ENCODE data around the gene MTA1. TPM values are rescaled to one million over a fixed set of nuclear protein-coding genes. Genes with fewer than 3 reads are reported as not detected.

The MTA1 gene
- total RNA-seq, 1 experiment from 2014 or later, result 166 TPM

- intact Hi-C loops (cut with micrococcal nuclease), result no loop called here
- CTCF ChIA-PET, result interaction anchor here (0.6 kb wide), 1 partner anchor 17 kb away, joined by 3 read pairs; no protein-coding TSS in a partner anchor
- POLR2A ChIA-PET, result interaction anchor here (0.8 kb wide), 1 partner anchor 9 kb away, joined by 3 read pairs; no protein-coding TSS in a partner anchor
- peaks cover 13% of the 10 kb centered on the region for H3K36me3 Mint-ChIP-seq (ENCODE audit: insufficient read depth, unreplicated experiment)
- peaks cover 7% of the 10 kb centered on the region for H3K27me3 Mint-ChIP-seq (ENCODE audit: insufficient read depth, unreplicated experiment)
- H3K4me3 Mint-ChIP-seq (ENCODE audit: unreplicated experiment), result no peak overlapping the region
- no peak for DNase-seq (ENCODE audit: unreplicated experiment)
- H3K27ac Mint-ChIP-seq (ENCODE audit: low read depth, unreplicated experiment), result no peak overlapping the region
- BruUV-seq (replicated peaks), result no TSS peak
- H3K9me3 Mint-ChIP-seq (ENCODE audit: unreplicated experiment), result no peaks in the 10 kb centered on the region
- H3K4me1 Mint-ChIP-seq (ENCODE audit: insufficient read depth, unreplicated experiment), result no peaks in the 10 kb centered on the region
- TF ChIP-seq CTCF (IDR thresholded peaks at IDR 0.05; ENCODE audit: unreplicated experiment), result no peak
These were observed 83.0 kb downstream of the MTA1 start for GRCh38 chr14:105502446-105503295.

- Mint-ChIP-seq H3K9me3 (ENCODE audit: unreplicated experiment) (no peaks in the 10 kb centered on the region), H3K4me3 (ENCODE audit: unreplicated experiment) (no peak overlapping the region), H3K36me3 (ENCODE audit: insufficient read depth, unreplicated experiment) (peaks cover 13% of the 10 kb centered on the region), H3K27me3 (ENCODE audit: insufficient read depth, unreplicated experiment) (peaks cover 13% of the 10 kb centered on the region), H3K27ac (ENCODE audit: low read depth, unreplicated experiment) (no peak overlapping the region), H3K4me1 (ENCODE audit: insufficient read depth, unreplicated experiment) (no peaks in the 10 kb centered on the region)
- no peak for TF ChIP-seq CTCF (IDR thresholded peaks at IDR 0.05; ENCODE audit: unreplicated experiment)
- intact Hi-C loops (cut with micrococcal nuclease), result no loop called here
- DNase-seq (ENCODE audit: unreplicated experiment), result no peak
- BruUV-seq (replicated peaks), result no TSS peak
- ChIA-PET CTCF (no interaction called here), POLR2A (interaction anchor here (0.8 kb wide), 1 partner anchor 8 kb away, joined by 3 read pairs; no protein-coding TSS in a partner anchor)
These were observed 83.6 kb downstream of the MTA1 start for GRCh38 chr14:105503296-105503640.

- ChIA-PET POLR2A (no interaction called here), CTCF (interaction anchor here (0.7 kb wide), 1 partner anchor 24 kb away, joined by 3 read pairs; no protein-coding TSS in a partner anchor)
- Mint-ChIP-seq H3K9me3 (ENCODE audit: unreplicated experiment) (no peaks in the 10 kb centered on the region), H3K4me1 (ENCODE audit: insufficient read depth, unreplicated experiment) (no peaks in the 10 kb centered on the region), H3K4me3 (ENCODE audit: unreplicated experiment) (no peak overlapping the region), H3K27me3 (ENCODE audit: insufficient read depth, unreplicated experiment) (peaks cover 22% of the 10 kb centered on the region), H3K36me3 (ENCODE audit: insufficient read depth, unreplicated experiment) (peaks cover 13% of the 10 kb centered on the region), H3K27ac (ENCODE audit: low read depth, unreplicated experiment) (no peak overlapping the region)
- intact Hi-C loops (cut with micrococcal nuclease), result no loop called here
- no peak for TF ChIP-seq CTCF (IDR thresholded peaks at IDR 0.05; ENCODE audit: unreplicated experiment)
- BruUV-seq (replicated peaks), result no TSS peak
- no peak for DNase-seq (ENCODE audit: unreplicated experiment)
These were observed 84.5 kb downstream of the MTA1 start for GRCh38 chr14:105503935-105504692.

GRCh38 chr14:105505101-105505500 lies 85.5 kb downstream of the MTA1 start:
- no peaks in the 10 kb centered on the region for H3K9me3 Mint-ChIP-seq (ENCODE audit: unreplicated experiment)
- intact Hi-C loops (cut with micrococcal nuclease), result no loop called here

More at GRCh38 chr14:105505101-105505500, 85.5 kb downstream of the MTA1 start:
- DNase-seq (ENCODE audit: unreplicated experiment), result no peak
- Mint-ChIP-seq H3K27ac (ENCODE audit: low read depth, unreplicated experiment) (no peak overlapping the region), H3K4me1 (ENCODE audit: insufficient read depth, unreplicated experiment) (no peaks in the 10 kb centered on the region), H3K27me3 (ENCODE audit: insufficient read depth, unreplicated experiment) (peaks cover 24% of the 10 kb centered on the region), H3K36me3 (ENCODE audit: insufficient read depth, unreplicated experiment) (peaks cover 9% of the 10 kb centered on the region), H3K4me3 (ENCODE audit: unreplicated experiment) (no peak overlapping the region)
- TF ChIP-seq CTCF (IDR thresholded peaks at IDR 0.05; ENCODE audit: unreplicated experiment), result no peak
- ChIA-PET CTCF (interaction anchor here (0.7 kb wide), 1 partner anchor 25 kb away, joined by 3 read pairs; no protein-coding TSS in a partner anchor), POLR2A (no interaction called here)
- BruUV-seq (replicated peaks), result no TSS peak

All from MCF 10A (cell line).